Endothelial cell of umbilical vein (primary cell): ENCODE results near the gene KMT5B. TPM values are rescaled to one million over a fixed set of nuclear protein-coding genes. Genes with fewer than 3 reads are reported as not detected.

ENCODE experiments used
- BruUV-seq: library from RNA; stranded (reverse); fragments of 400-500 nt; replicated peaks from 2 replicates; lab custom pipeline; 2021; lab: Mats Ljungman, UMichigan
- CTCF ChIA-PET: fragments of 300-600, 350-600 bp; sonication (Branson Sonifier 250); formaldehyde crosslinking; loops from one replicate; lab custom pipeline; 2021; ENCODE audit warnings: antibody characterized with exemption, inconsistent platforms; lab: Charles Lee
- POLR2A ChIA-PET: fragments of 300-600, 350-600 bp; sonication (Branson Sonifier 250); formaldehyde crosslinking; loops from one replicate; lab custom pipeline; 2021; ENCODE audit warnings: antibody characterized with exemption, inconsistent platforms; lab: Charles Lee
- DNase-seq: peaks from one replicate; pipeline ENCODE4 v3.0.0-alpha.2; 2011; ENCODE audit warnings: low read depth, low spot score
- FAIRE-seq: peaks from 2 replicates; lab custom pipeline; 2011; peaks lifted over from hg19 to GRCh38; lab: Jason Lieb, UNC
- H2AFZ ChIP-seq: 2 replicates; pipeline ENCODE4 v1.6.0; 2012; ENCODE audit warnings: low read depth, low read length, control low read depth, inconsistent platforms
- H3K27ac ChIP-seq: 2 replicates; pipeline ENCODE4 v1.5.1; 2011; ENCODE audit warnings: low read depth, mild to moderate bottlenecking, control low read depth, low read length, moderate library complexity; ENCODE audit not compliant: insufficient read depth
- H3K27me3 ChIP-seq, 2 experiments: 2 replicates each; pipeline versions ENCODE4 v1.6.0 to v1.6.1; 2011; ENCODE audit warnings: low read length in 2 of 2, mixed read lengths in 1 of 2; ENCODE audit not compliant: control insufficient read depth in 2 of 2, insufficient read depth in 2 of 2
- H3K36me3 ChIP-seq, 2 experiments: 2 replicates in 1 of 2; 3 replicates in 1 of 2; pipeline ENCODE4 v1.5.1; 2011; ENCODE audit warnings: low read length in 2 of 2, mild to moderate bottlenecking in 1 of 2, moderate library complexity in 1 of 2; ENCODE audit not compliant: control insufficient read depth in 2 of 2, insufficient read depth in 2 of 2; ENCODE audit errors: extremely low read depth in 1 of 2
- H3K4me1 ChIP-seq: 3 replicates; pipeline ENCODE4 v1.5.1; 2011; ENCODE audit warnings: mild to moderate bottlenecking, low read length; ENCODE audit not compliant: control insufficient read depth, insufficient read depth; ENCODE audit errors: extremely low read depth
- H3K4me2 ChIP-seq: 2 replicates; pipeline ENCODE4 v1.6.1; 2011; ENCODE audit warnings: low read length, control low read depth, mixed read lengths; ENCODE audit not compliant: insufficient read depth
- H3K4me3 ChIP-seq, 3 experiments: fragments of 200-600 bp in 1 of 3; sonication (generic), shearing (Covaris generic) in 1 of 3; replicated peaks in 1 of 3; 2 replicates each; pipeline ENCODE4 v1.5.1; 2011 to 2016; ENCODE audit warnings: control low read depth in 3 of 3, low read length in 3 of 3, mild to moderate bottlenecking in 2 of 3, inconsistent platforms in 1 of 3, low read depth in 1 of 3, moderate library complexity in 1 of 3; ENCODE audit not compliant: insufficient read depth in 1 of 3
- H3K79me2 ChIP-seq: 2 replicates; pipeline ENCODE4 v1.6.0; 2012; ENCODE audit warnings: low read length, inconsistent platforms; ENCODE audit not compliant: control insufficient read depth, insufficient read depth
- H3K9ac ChIP-seq: replicated peaks from 2 replicates; pipeline ENCODE3; 2011; ENCODE audit warnings: low read length, control low read depth; ENCODE audit not compliant: insufficient read depth; ENCODE audit errors: extremely low read depth
- H3K9me1 ChIP-seq: replicated peaks from 3 replicates; pipeline ENCODE4 v1.6.0; 2011; ENCODE audit warnings: mild to moderate bottlenecking, low read length; ENCODE audit not compliant: control insufficient read depth, insufficient read depth; ENCODE audit errors: extremely low read depth
- H3K9me3 ChIP-seq: replicated peaks from 2 replicates; pipeline ENCODE4 v1.5.1; 2012; ENCODE audit warnings: low read length, inconsistent platforms; ENCODE audit not compliant: control insufficient read depth, insufficient read depth
- H4K20me1 ChIP-seq: replicated peaks from 2 replicates; pipeline ENCODE3; 2011; ENCODE audit warnings: mild to moderate bottlenecking, low read length; ENCODE audit not compliant: control insufficient read depth, insufficient read depth; ENCODE audit errors: extremely low read depth
- EZH2 ChIP-seq: IDR thresholded peaks from 2 replicates; pipeline ENCODE4 v1.6.1; 2012; ENCODE audit warnings: borderline replicate concordance, low read depth, mild to moderate bottlenecking, moderate library complexity, low read length, inconsistent platforms; ENCODE audit not compliant: severe bottlenecking
- FOS ChIP-seq: IDR thresholded peaks from 2 replicates; pipeline ENCODE4 v1.6.1; 2011; ENCODE audit warnings: mild to moderate bottlenecking, low read length, moderate library complexity, borderline replicate concordance; ENCODE audit not compliant: insufficient read depth
- GATA2 ChIP-seq: IDR thresholded peaks from 2 replicates; pipeline ENCODE4 v1.7.0; 2011; ENCODE audit warnings: low read depth, mild to moderate bottlenecking, moderate library complexity, mixed read lengths, low read length; ENCODE audit not compliant: insufficient read length, insufficient read depth
- JUN ChIP-seq: IDR thresholded peaks from 2 replicates; pipeline ENCODE4 v1.6.1; 2011; ENCODE audit warnings: borderline replicate concordance, low read depth; ENCODE audit not compliant: insufficient read length, insufficient read depth
- MYC ChIP-seq: IDR thresholded peaks from one replicate; pipeline ENCODE4 v1.6.1; 2011; ENCODE audit warnings: mild to moderate bottlenecking, low read depth, low read length
- POLR2A ChIP-seq: IDR thresholded peaks from 2 replicates; pipeline ENCODE4 v1.6.1; 2012; ENCODE audit warnings: low read depth, mild to moderate bottlenecking, control low read depth, low read length
- POLR2AphosphoS5 ChIP-seq: IDR thresholded peaks from 2 replicates; pipeline ENCODE4 v1.6.1; 2012; ENCODE audit warnings: low read depth, mild to moderate bottlenecking, control low read depth, low read length, moderate library complexity; ENCODE audit not compliant: insufficient read depth
- dilution Hi-C: fragments of 300-500 bp; cut with MboI; formaldehyde crosslinking; loops from one replicate; pipeline ENCODE4 v1.15.0; 2019; ENCODE audit warnings: low sequenced_read_pairs; ENCODE audit not compliant: extremely low pct_ligation_motif_present
- intact Hi-C: fragments of 100-400 bp; cut with micrococcal nuclease; formaldehyde crosslinking; loops from one replicate; pipeline ENCODE4 v1.10.0; 2022
- polyA plus RNA-seq, 4 experiments: library from polyadenylated mRNA; depleted of rRNA in 3 of 4; stranded (reverse) in 3 of 4; unstranded in 1 of 4; fragments of >200 nt; gene quantifications; 2 replicates each; pipeline versions ENCODE4 v1.2.1 to v1.2.3, GENCODE V29; 2011 to 2012; ENCODE audit warnings: missing spikeins in 1 of 4
- total RNA-seq: library from RNA; stranded (reverse); gene quantifications from 2 replicates; pipeline ENCODE4 v1.2.3, GENCODE V29; 2021
- TF ChIP-seq, protein P1 (sequence below), 2 donors: IDR thresholded peaks; 1 replicate in 1 of 2; 2 replicates in 1 of 2; pipeline ENCODE4 v1.5.1; 2011; ENCODE audit warnings: low read length in 2 of 2, mild to moderate bottlenecking in 2 of 2, moderate library complexity in 2 of 2, control low read depth in 1 of 2, inconsistent platforms in 1 of 2, low read depth in 1 of 2; ENCODE audit not compliant: insufficient read depth in 1 of 2; ENCODE audit errors: extremely low read depth in 1 of 2
- TF ChIP-seq, protein P2 (sequence below): IDR thresholded peaks from 2 replicates; pipeline ENCODE4 v1.6.1; 2011; ENCODE audit not compliant: insufficient read depth, insufficient read length

The KMT5B gene
- total and polyA plus RNA-seq, 2 donors (not counting 3 experiments of a cell fraction or from before 2014, with no cell fraction given), result 10.1 to 36.3 TPM

DNA sequence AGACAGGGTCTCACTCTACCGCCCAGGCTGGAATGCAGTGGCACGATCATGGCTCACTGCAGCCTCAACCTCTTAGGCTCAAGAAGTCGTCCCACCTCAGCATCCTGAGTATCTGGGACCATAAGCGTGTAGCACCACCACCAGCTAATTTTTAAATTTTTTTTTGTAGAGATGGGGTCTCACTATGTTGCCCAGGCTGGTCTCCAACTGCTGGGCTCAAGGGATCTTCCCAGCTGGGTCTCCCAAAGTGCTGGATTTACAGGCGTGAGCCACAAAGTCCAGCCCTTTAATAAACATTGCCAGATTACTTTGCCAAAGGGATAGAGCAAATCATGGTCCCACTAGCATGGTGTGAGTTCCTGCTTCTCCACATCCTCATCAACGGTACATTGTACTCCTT, 45.6 kb downstream of the KMT5B start:
- dilution Hi-C loops, result no loop called here

DNA sequence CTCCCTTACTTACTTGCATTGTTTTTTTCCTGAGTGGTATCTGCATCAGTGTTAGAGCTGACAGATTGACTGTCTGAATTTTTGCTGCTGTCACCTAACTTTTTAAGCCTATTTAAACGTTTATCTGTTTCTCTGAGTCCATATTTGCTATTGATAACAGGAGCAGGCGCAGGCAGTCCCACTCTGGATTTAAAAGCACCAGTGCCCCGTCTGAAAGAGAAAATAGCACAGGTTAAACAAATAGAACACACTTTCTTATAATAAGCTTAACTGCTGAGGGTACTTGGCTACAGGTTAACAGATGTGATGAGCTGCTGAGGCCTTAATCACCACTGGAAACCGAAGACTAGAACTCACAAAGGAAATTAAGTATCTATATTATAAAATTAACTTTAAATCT, 46.1 kb downstream of the KMT5B start:
- ChIA-PET CTCF (interaction anchor here (1.2 kb wide), 1 partner anchor 10 kb away, joined by 3 read pairs; no protein-coding TSS in a partner anchor), POLR2A (interaction anchor here (0.6 kb wide), 1 partner anchor 129 kb away, joined by 3 read pairs; no protein-coding TSS in a partner anchor)
- Histone ChIP-seq H2AFZ (no peak overlapping the region), H3K27ac (no peak overlapping the region), H3K4me3 (no peak overlapping the region), H3K9me1 (no peaks in the 10 kb centered on the region), H3K36me3 (peaks cover 27 to 30% of the 10 kb centered on the region in 2 experiments), H3K79me2 (no peaks in the 10 kb centered on the region), H3K4me1 (no peaks in the 10 kb centered on the region), H3K4me2 (no peak overlapping the region), H3K9me3 (no peaks in the 10 kb centered on the region), H3K9ac (no peak overlapping the region), H3K27me3 (no peaks in the 10 kb centered on the region), H4K20me1 (no peaks in the 10 kb centered on the region)
- dilution Hi-C loops, result no loop called here
- BruUV-seq, result no TSS peak
- FAIRE-seq (no peak), DNase-seq (no peak)
- TF ChIP-seq GATA2 (no peak), EZH2 (no peak), MYC (no peak), JUN (no peak), POLR2A (no peak), POLR2AphosphoS5 (no peak), FOS (no peak)
- TF ChIP-seq, protein P1, sequence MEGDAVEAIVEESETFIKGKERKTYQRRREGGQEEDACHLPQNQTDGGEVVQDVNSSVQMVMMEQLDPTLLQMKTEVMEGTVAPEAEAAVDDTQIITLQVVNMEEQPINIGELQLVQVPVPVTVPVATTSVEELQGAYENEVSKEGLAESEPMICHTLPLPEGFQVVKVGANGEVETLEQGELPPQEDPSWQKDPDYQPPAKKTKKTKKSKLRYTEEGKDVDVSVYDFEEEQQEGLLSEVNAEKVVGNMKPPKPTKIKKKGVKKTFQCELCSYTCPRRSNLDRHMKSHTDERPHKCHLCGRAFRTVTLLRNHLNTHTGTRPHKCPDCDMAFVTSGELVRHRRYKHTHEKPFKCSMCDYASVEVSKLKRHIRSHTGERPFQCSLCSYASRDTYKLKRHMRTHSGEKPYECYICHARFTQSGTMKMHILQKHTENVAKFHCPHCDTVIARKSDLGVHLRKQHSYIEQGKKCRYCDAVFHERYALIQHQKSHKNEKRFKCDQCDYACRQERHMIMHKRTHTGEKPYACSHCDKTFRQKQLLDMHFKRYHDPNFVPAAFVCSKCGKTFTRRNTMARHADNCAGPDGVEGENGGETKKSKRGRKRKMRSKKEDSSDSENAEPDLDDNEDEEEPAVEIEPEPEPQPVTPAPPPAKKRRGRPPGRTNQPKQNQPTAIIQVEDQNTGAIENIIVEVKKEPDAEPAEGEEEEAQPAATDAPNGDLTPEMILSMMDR (IDR thresholded peaks at IDR 0.05; ENCODE audit: extremely low read depth in 1 of 2, insufficient read depth in 1 of 2, low read depth in 1 of 2, low read length in 2 of 2), result no peak
- TF ChIP-seq, protein P2, sequence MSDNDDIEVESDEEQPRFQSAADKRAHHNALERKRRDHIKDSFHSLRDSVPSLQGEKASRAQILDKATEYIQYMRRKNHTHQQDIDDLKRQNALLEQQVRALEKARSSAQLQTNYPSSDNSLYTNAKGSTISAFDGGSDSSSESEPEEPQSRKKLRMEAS, result no peak
- intact Hi-C loops, result no loop called here

More for the DNA sequence above, 45.6 kb downstream of the KMT5B start:
- no peak overlapping the region for H3K4me3 ChIP-seq
- H3K4me2 ChIP-seq, result no peak overlapping the region
- no peak for TF ChIP-seq POLR2AphosphoS5
- no peak for TF ChIP-seq JUN
- TF ChIP-seq, protein P1 (IDR thresholded peaks at IDR 0.05; ENCODE audit: extremely low read depth in 1 of 2, insufficient read depth in 1 of 2, low read depth in 1 of 2, low read length in 2 of 2), result no peak
- TF ChIP-seq FOS, result no peak
- H3K36me3 ChIP-seq, result peaks cover 27 to 30% of the 10 kb centered on the region in 2 experiments
- POLR2A ChIA-PET, result interaction anchor here (0.6 kb wide), 1 partner anchor 130 kb away, joined by 3 read pairs; no protein-coding TSS in a partner anchor
- H3K4me1 ChIP-seq, result no peaks in the 10 kb centered on the region
- CTCF ChIA-PET, result interaction anchor here (1.2 kb wide), 1 partner anchor 11 kb away, joined by 3 read pairs; no protein-coding TSS in a partner anchor
- FAIRE-seq (no peak), DNase-seq (no peak)
- no peak overlapping the region for H3K27ac ChIP-seq
- no peaks in the 10 kb centered on the region for H3K9me1 ChIP-seq
- no peak overlapping the region for H3K9ac ChIP-seq
- H4K20me1 ChIP-seq, result no peaks in the 10 kb centered on the region
- no peak overlapping the region for H2AFZ ChIP-seq
- intact Hi-C loops, result no loop called here
- no peaks in the 10 kb centered on the region for H3K27me3 ChIP-seq
- H3K79me2 ChIP-seq, result no peaks in the 10 kb centered on the region
- H3K9me3 ChIP-seq, result no peaks in the 10 kb centered on the region
- no TSS peak for BruUV-seq
